ES-I3 (cell line): ENCODE results near the gene DHX16.
"Not testable (repeated sequence)": the region's sequence is repeated elsewhere in the genome, so short reads cannot be mapped to it uniquely, and the experiment has no call there.

Experiments used
- H3K36me3 ChIP-seq: 2 replicates; pipeline ENCODE4 v1.6.1; 2013; ENCODE audit warnings: mild to moderate bottlenecking, low read length, control low read depth, moderate library complexity; ENCODE audit not compliant: insufficient read depth
- H3K4me1 ChIP-seq: 2 replicates; pipeline ENCODE4 v1.6.1; 2013; ENCODE audit warnings: mild to moderate bottlenecking, control low read depth, low read length; ENCODE audit not compliant: insufficient read depth
- H3K9ac ChIP-seq: 2 replicates; pipeline ENCODE4 v1.6.1; 2013; ENCODE audit warnings: low read depth, mild to moderate bottlenecking, low read length, moderate library complexity
- H3K9me3 ChIP-seq: 2 replicates; pipeline ENCODE4 v1.6.1; 2013; ENCODE audit warnings: mild to moderate bottlenecking, low read length, moderate library complexity; ENCODE audit not compliant: control insufficient read depth, insufficient read depth

Gene DHX16

GRCh38 chr6:30670760-30671527, 1.9 kb downstream of the DHX16 start:
- Histone ChIP-seq H3K9ac (no peak overlapping the region), H3K9me3 (no peaks in the 10 kb centered on the region), H3K36me3 (peaks cover 3% of the 10 kb centered on the region; the same call in 1 of the 2 replicates), H3K4me1 (no peaks in the 10 kb centered on the region)

GRCh38 chr6:30666300-30666699, 6.5 kb downstream of the DHX16 start:
- H3K9ac ChIP-seq: not testable (repeated sequence)
- peaks cover 27% of the 10 kb centered on the region for H3K36me3 ChIP-seq

GRCh38 chr6:30664994-30665767, 7.6 kb downstream of the DHX16 start:
- Histone ChIP-seq H3K4me1 (no peaks in the 10 kb centered on the region), H3K9me3 (no peaks in the 10 kb centered on the region), H3K9ac (no peak overlapping the region), H3K36me3 (peaks cover 29% of the 10 kb centered on the region)

More at GRCh38 chr6:30666300-30666699, 6.5 kb downstream of the DHX16 start:
- H3K4me1 ChIP-seq, H3K9me3 ChIP-seq: not testable (repeated sequence)

- peaks cover 30% of the 10 kb centered on the region for H3K36me3 ChIP-seq
- not testable (repeated sequence) for H3K9ac ChIP-seq, H3K4me1 ChIP-seq, H3K9me3 ChIP-seq
Measured at GRCh38 chr6:30657922-30658321, 14.9 kb downstream of the DHX16 start.

- Histone ChIP-seq H3K4me1 (no peaks in the 10 kb centered on the region), H3K36me3 (peaks cover 29% of the 10 kb centered on the region), H3K9me3 (no peaks in the 10 kb centered on the region), H3K9ac (no peak overlapping the region)
Measured at GRCh38 chr6:30657454-30657853, 15.4 kb downstream of the DHX16 start.

DNA sequence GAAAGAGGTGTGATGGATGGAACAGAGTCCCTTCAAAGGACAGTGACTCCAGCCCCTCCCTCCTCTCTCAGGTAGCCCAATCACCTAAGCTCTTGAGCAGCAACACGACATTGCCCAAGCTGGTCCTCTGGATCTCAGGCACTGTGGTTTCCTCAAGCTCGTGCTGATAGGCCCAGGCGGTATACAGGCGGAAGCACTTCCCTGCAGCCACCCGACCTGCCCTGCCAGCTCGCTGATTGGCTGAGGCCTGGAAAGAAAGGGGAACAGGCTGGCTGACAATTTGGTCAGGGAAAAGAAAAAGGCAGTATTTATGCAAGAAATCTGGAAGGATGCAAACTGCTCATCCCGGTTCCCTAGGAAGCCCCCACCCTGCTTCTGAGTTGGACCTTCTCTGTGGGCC, 16.3 kb downstream of the DHX16 start:
- Histone ChIP-seq H3K36me3 (peaks cover 25% of the 10 kb centered on the region), H3K9me3 (no peaks in the 10 kb centered on the region), H3K9ac (no peak overlapping the region), H3K4me1 (no peaks in the 10 kb centered on the region)

GRCh38 chr6:30655743-30656094, 17.1 kb downstream of the DHX16 start:
- Histone ChIP-seq H3K4me1 (no peaks in the 10 kb centered on the region), H3K9ac (no peak overlapping the region), H3K36me3 (peaks cover 22% of the 10 kb centered on the region), H3K9me3 (no peaks in the 10 kb centered on the region)

DNA sequence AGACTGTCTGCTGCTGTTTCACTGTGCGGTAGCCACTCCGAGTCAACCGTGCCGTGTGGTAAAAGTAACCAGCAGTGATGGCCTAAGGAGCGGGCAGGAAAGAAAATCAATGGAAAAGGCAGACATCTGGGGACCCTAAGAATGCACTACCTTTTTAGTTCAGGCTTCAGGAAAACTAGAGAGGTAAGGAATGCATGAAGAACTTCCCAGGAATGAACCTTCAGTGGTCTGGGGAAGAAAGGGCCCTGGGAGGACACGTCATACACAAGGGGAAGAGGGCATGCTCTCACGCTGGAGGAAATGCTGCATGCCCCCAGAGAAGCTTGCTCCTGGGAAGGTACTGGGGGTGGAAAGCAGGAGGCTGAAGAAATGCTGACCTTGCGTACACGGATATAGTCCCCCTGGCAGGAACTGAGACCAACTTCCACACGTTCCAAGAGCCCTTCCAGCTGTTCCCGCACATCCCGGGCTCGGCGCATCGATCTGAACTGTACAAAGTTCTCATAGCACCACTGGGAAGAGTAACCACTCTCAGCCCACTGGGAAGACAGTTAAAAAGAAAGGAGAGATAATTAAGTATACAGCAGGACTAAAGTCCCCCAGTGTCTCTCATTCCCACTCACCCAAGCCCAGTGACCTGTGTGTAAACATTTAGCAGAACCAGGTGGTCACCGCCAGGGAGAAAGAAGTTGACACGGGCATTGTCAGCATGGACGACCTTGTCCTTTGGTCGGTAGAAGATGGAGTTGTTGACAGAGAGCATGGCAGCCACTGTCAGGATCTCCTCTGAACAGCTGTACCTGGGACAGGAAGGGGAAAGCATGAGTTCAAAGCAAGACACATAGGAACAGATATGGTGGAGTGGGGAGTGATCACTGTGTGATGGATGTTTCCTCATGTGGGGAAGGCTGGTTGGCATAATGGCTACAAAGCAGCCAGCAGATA, 17.7 kb downstream of the DHX16 start:
- Histone ChIP-seq H3K36me3 (peaks cover 19% of the 10 kb centered on the region), H3K4me1 (no peaks in the 10 kb centered on the region), H3K9ac (no peak overlapping the region)

DNA sequence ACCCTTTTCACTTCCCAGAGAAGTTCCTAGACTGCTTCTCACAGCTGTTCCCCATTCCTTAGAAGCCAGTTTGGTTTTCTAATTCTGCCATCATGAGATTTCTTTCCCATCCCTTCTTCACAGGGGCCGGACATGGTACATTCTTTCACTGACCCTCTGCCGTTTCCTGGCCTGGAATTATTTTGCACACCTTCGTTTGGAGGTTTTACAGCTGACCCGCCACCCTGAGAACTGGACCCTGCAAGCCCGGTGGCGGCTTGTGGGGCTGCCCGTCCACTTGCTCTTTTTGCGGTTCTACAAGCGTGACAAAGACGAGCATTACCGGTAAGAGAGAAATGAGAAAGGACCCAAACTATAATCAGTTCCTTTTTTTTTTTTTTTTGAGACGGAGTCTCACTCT, 21.7 kb downstream of the DHX16 start:
- no peak overlapping the region for H3K9ac ChIP-seq
- no peaks in the 10 kb centered on the region for H3K9me3 ChIP-seq
- peaks cover 12% of the 10 kb centered on the region for H3K36me3 ChIP-seq
- no peaks in the 10 kb centered on the region for H3K4me1 ChIP-seq

More for the DNA sequence above, 17.7 kb downstream of the DHX16 start:
- no peaks in the 10 kb centered on the region for H3K9me3 ChIP-seq

GRCh38 chr6:30647242-30648116, 25.3 kb downstream of the DHX16 start:
- Histone ChIP-seq H3K9ac (peak overlapping the region; percentile 99), H3K4me1 (no peaks in the 10 kb centered on the region), H3K36me3 (peaks cover 9% of the 10 kb centered on the region), H3K9me3 (no peaks in the 10 kb centered on the region)

DNA sequence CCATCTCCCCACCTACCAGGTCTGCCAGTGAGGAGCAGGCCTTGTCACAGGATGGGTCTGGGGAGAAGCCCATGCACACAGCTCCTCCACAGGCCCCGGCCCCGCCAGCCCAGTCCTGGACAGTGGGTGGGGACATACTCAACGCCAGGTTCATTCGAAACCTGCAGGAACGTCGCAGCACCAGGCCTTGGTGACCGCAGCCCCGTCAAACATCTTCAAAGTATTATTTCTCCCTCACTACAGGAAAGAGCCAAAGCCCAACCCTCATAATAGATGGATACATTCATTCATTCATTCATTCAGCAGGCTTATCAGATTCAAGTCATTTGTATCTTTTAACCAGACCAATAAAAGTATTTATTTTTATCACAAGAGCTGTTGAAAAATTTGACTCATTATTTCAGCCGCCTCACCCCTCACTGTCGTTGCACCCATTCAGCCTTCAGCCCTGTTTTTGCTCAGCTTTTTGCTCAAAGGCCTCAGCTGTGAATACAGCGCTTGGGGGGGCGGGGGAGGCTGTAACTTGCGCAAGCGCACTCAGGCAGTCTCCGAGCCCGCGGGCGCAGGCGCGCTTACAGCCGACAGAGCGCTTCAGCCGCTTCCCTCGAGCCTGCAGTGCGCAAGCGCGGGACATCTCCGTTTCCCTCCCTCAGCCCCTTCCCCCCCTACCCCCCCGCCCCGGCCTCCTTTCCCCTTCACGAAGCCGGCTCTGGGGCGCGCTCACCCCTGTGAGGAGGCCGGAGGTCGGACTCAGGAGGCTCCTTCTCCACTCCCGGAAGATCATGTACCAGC, 26.2 kb downstream of the DHX16 start, which contains the start of gene C6orf136:
Gene C6orf136, plus strand, starts transcription at position 684 of the 792 bp plus-strand sequence. Its CDS starts 99 bp downstream, at position 783.
- Histone ChIP-seq H3K36me3 (peaks cover 5% of the 10 kb centered on the region; the same call in 1 of the 2 replicates), H3K9ac (peak within 1 kb of the TSS; percentile 99)

DNA sequence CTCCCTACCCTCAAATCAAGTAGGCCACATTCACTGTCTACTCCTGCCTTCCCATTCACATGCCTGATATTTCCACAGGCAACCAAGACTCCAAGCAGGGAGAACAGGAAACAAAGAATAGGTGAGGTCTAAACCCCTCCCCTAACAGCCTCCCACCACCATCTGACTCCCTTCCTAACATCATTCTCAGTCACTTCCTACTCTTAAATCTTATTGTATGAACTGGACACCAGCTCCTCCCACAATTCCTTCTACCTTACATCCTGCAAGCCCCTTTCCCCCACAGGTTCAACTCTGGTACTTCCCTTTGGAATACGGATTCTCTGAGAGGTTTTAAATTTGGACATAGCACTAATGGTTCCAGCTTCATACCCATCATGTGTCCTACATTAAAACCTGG, 26.8 kb downstream of the DHX16 start:
- peaks cover 5% of the 10 kb centered on the region; the same call in 1 of the 2 replicates for H3K36me3 ChIP-seq
- H3K9me3 ChIP-seq: no peaks in the 10 kb centered on the region
- peak overlapping the region; percentile 99; the same call in 1 of the 2 replicates for H3K9ac ChIP-seq
- no peaks in the 10 kb centered on the region for H3K4me1 ChIP-seq

More for the DNA sequence above, 26.2 kb downstream of the DHX16 start, which contains the start of gene C6orf136:
- Histone ChIP-seq H3K4me1 (no peaks in the 10 kb centered on the region), H3K9me3 (no peaks in the 10 kb centered on the region)

GRCh38 chr6:30644769-30645168, 28.0 kb downstream of the DHX16 start:
- H3K4me1 ChIP-seq: no peaks in the 10 kb centered on the region
- no peaks in the 10 kb centered on the region for H3K9me3 ChIP-seq
- peaks cover 5% of the 10 kb centered on the region; the same call in 1 of the 2 replicates for H3K36me3 ChIP-seq
- H3K9ac ChIP-seq: no peak overlapping the region
